GM19099 (cell line): ENCODE results near the gene TRAPPC10.

ENCODE experiments used
- POLR2A ChIP-seq: IDR thresholded peaks from 3 replicates; pipeline ENCODE4 v1.6.1; 2011; ENCODE audit warnings: low read depth; ENCODE audit not compliant: insufficient read length; ENCODE audit errors: extremely low read depth

TRAPPC10 gene

DNA sequence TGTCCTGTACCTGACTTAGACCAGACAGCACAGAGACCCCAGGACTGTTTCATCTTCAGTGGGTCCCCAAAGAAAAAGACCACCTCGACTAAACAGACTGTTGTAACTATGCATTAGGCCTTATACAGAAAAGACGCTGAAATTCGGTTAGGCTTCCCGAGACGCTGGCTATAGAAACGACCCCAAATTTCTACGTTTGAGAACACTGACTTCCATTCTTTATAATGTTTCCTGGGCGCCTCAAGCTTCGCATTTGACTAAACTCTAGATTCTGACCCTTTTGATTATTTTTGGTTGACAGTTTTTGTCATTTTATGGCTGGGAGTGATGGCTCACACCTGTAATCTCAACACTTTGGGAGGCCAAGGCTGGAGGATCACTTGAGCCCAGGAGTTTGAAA lies 986 bp upstream of the TRAPPC10 start:
- TF ChIP-seq POLR2A = no peak

- no peak for TF ChIP-seq POLR2A
Observed at GRCh38 chr21:44012474-44013379, 618 bp downstream of the TRAPPC10 start.

GRCh38 chr21:44013380-44014088 lies 1.4 kb downstream of the TRAPPC10 start:
- TF ChIP-seq POLR2A = no peak

GRCh38 chr21:44017601-44018000 lies 5.5 kb downstream of the TRAPPC10 start:
- TF ChIP-seq POLR2A = no peak

DNA sequence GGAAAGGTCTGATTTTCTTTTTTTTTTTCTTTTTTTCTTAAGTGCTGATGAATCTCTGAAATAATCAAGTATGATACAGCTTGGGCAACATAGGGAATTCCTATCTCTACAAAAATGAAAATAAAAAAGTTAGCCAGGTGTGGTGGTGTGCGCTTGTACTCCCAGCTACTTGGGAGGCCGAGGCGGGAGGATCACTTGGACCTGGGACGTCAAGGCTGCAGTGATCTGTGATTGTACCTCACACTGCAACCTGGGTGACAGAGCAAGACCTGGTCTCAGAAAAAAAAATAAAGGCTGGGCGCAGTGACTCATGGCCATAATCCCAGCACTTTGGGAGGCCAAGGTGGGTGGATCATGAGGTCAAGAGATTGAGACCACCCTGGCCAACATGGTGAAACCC lies 6.0 kb downstream of the TRAPPC10 start:
- no peak for TF ChIP-seq POLR2A

GRCh38 chr21:44018813-44019567 lies 6.9 kb downstream of the TRAPPC10 start:
- no peak for TF ChIP-seq POLR2A

- no peak for TF ChIP-seq POLR2A
Observed at GRCh38 chr21:44019568-44019958, 7.5 kb downstream of the TRAPPC10 start.

GRCh38 chr21:44020551-44020950 lies 8.4 kb downstream of the TRAPPC10 start:
- TF ChIP-seq POLR2A = no peak

- no peak for TF ChIP-seq POLR2A
Observed at GRCh38 chr21:44021064-44021463, 9.0 kb downstream of the TRAPPC10 start.

DNA sequence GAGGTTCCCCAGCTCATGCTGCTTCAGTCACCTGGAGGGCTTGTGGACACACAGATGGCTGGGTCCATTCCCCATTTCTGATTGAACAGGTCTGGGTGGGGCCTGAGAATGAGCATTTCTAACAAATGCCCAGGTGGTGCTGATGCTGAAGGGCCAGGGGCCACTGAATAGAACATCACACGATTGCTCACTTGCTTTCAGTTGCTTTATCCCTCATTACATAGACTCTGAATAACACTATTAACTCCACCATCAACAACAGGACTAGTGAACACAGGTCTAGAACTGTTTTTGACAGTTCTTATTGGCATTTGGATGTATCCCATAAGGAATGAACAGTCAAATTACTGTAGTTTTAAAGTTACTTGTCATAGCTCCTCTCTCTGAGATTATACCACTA lies 12.1 kb downstream of the TRAPPC10 start:
- no peak for TF ChIP-seq POLR2A

DNA sequence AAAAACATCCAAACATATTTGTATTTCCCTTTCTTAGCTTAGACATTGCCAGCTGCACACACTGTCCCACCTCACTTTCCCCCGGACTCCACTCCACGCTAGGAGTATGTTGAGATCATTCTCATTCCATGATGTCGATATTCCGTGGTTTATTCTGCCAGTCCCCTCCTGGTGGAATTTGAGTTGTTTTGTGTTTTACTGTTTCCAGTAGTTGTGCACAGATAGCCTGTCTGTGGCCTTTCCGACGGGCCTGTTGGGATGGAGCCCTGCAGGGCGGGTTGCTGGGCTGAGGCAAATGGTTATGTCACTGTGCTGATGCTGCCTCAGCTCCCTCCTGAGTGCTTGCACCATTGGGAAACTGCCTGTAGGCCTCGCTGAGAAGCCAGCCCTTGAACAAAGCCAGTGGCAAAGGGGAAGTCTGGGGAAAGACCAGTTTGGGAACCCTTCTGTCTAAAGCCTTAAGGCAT lies 12.8 kb downstream of the TRAPPC10 start:
- no peak for TF ChIP-seq POLR2A

- no peak for TF ChIP-seq POLR2A
Observed at GRCh38 chr21:44027607-44028286, 15.6 kb downstream of the TRAPPC10 start.

- no peak for TF ChIP-seq POLR2A
Observed at GRCh38 chr21:44028287-44028659, 16.2 kb downstream of the TRAPPC10 start.

DNA sequence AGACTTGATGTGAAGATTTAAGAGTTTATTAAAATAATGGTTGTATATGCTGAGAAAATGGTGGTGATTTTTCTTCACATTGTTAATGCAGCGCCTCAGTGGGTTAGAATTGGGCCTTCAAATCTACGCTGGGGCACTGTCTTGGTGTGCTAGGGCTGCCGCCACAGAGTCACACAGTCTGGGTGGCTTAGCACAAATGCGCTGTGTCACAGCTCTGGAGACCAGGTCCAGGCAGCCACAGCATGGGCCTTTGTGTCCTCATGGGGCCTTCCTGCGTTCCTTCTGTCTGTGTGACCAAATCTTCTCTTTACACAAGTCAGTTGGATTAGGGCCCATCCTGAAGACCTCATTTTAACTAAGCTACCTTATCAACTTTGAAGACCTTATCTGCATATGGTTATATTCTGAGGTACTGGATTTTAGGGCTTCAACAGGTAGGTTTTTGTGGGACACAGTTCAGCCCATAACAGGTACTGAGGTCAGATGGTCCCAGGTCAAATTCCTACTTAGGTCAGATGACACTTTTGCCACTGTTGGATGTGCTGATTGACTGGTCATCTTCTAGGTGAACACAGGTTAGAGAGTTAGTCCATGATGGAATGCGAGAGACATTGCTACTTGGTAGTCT lies 17.5 kb downstream of the TRAPPC10 start:
- no peak for TF ChIP-seq POLR2A
